Skeletal muscle tissue (tissue), 4 donors: ENCODE results near the gene MTG2. TPM values are rescaled to one million over a fixed set of nuclear protein-coding genes. Genes with fewer than 3 reads are reported as not detected.

Source experiments
- H3K27ac ChIP-seq: one replicate; pipeline ENCODE4 v1.7.0; 2013; ENCODE audit warnings: mild to moderate bottlenecking, low read depth, low read length, inconsistent platforms
- H3K27me3 ChIP-seq, 3 donors: one replicate each; pipeline ENCODE4 v1.7.0; 2013; ENCODE audit warnings: low read length in 3 of 3; ENCODE audit not compliant: control insufficient read depth in 3 of 3, insufficient read depth in 3 of 3
- H3K36me3 ChIP-seq, 3 donors: one replicate each; pipeline ENCODE4 v1.7.0; 2013; ENCODE audit warnings: low read length in 3 of 3; ENCODE audit not compliant: control insufficient read depth in 3 of 3, insufficient read depth in 3 of 3
- H3K4me1 ChIP-seq, 3 donors: one replicate each; pipeline ENCODE4 v1.7.0; 2013; ENCODE audit warnings: low read length in 3 of 3, mild to moderate bottlenecking in 3 of 3; ENCODE audit not compliant: control insufficient read depth in 3 of 3, insufficient read depth in 3 of 3
- H3K4me3 ChIP-seq, 3 donors: one replicate each; pipeline ENCODE4 v1.7.0; 2013; ENCODE audit warnings: low read length in 3 of 3
- H3K9ac ChIP-seq, 3 donors: one replicate each; pipeline ENCODE4 v1.7.0; 2013; ENCODE audit warnings: low read length in 3 of 3, mild to moderate bottlenecking in 3 of 3, moderate library complexity in 2 of 3, low read depth in 1 of 3
- H3K9me3 ChIP-seq, 3 donors: one replicate each; pipeline ENCODE4 v1.7.0; 2013; ENCODE audit warnings: low read length in 3 of 3; ENCODE audit not compliant: control insufficient read depth in 3 of 3
- total RNA-seq: library from RNA; depleted of rRNA; stranded (reverse); fragments of >200 nt; gene quantifications from one replicate; pipeline ENCODE4 v1.2.3, GENCODE V29; 2014
- donor health status: Osteomylitis.

The MTG2 gene
- total RNA-seq, 1 donor from 2014 or later, result 10.4 TPM

- H3K27me3 ChIP-seq, result peaks cover 50 to 67% (median 57%) of the 10 kb centered on the region in 3 donors
- no peaks in the 10 kb centered on the region for H3K36me3 ChIP-seq
- H3K9ac ChIP-seq, result no peak overlapping the region
- H3K9me3 ChIP-seq, result no peaks in the 10 kb centered on the region
- no peak overlapping the region for H3K4me3 ChIP-seq
- no peak overlapping the region for H3K27ac ChIP-seq
- peaks cover 0 to 9% (median 0%) of the 10 kb centered on the region in 3 donors for H3K4me1 ChIP-seq
Measured at GRCh38 chr20:62225026-62225425, 42.2 kb downstream of the MTG2 start.

GRCh38 chr20:62225820-62226635 lies 43.2 kb downstream of the MTG2 start:
- Histone ChIP-seq H3K9ac (no peak overlapping the region), H3K27me3 (peaks cover 44 to 61% (median 49%) of the 10 kb centered on the region in 3 donors), H3K36me3 (no peaks in the 10 kb centered on the region), H3K9me3 (no peaks in the 10 kb centered on the region), H3K4me3 (no peak overlapping the region), H3K4me1 (peaks cover 0 to under 1% (median 0%) of the 10 kb centered on the region in 3 donors), H3K27ac (no peak overlapping the region)

GRCh38 chr20:62226707-62227590 lies 44.1 kb downstream of the MTG2 start:
- Histone ChIP-seq H3K27me3 (peaks cover 36 to 52% (median 41%) of the 10 kb centered on the region in 3 donors), H3K27ac (no peak overlapping the region), H3K4me3 (no peak overlapping the region), H3K9ac (no peak overlapping the region), H3K36me3 (no peaks in the 10 kb centered on the region), H3K9me3 (no peaks in the 10 kb centered on the region), H3K4me1 (no peaks in the 10 kb centered on the region)

GRCh38 chr20:62227591-62227976 lies 44.8 kb downstream of the MTG2 start:
- H3K27me3 ChIP-seq, result peaks cover 30 to 45% (median 40%) of the 10 kb centered on the region in 3 donors
- no peaks in the 10 kb centered on the region for H3K4me1 ChIP-seq
- no peaks in the 10 kb centered on the region for H3K9me3 ChIP-seq
- no peaks in the 10 kb centered on the region for H3K36me3 ChIP-seq
- H3K9ac ChIP-seq, result no peak overlapping the region
- H3K27ac ChIP-seq, result no peak overlapping the region
- no peak overlapping the region for H3K4me3 ChIP-seq

- Histone ChIP-seq H3K4me1 (peaks cover 3 to 6% (median 3%) of the 10 kb centered on the region in 3 donors), H3K9me3 (no peaks in the 10 kb centered on the region), H3K9ac (no peak overlapping the region), H3K4me3 (no peak overlapping the region), H3K36me3 (no peaks in the 10 kb centered on the region), H3K27me3 (peaks cover 23 to 39% (median 34%) of the 10 kb centered on the region in 3 donors), H3K27ac (no peak overlapping the region)
Measured at GRCh38 chr20:62227977-62228958, 45.4 kb downstream of the MTG2 start.

GRCh38 chr20:62228982-62229545 lies 46.2 kb downstream of the MTG2 start:
- H3K4me3 ChIP-seq, result no peak overlapping the region
- H3K27me3 ChIP-seq, result peaks cover 16 to 36% (median 26%) of the 10 kb centered on the region in 3 donors
- H3K27ac ChIP-seq, result no peak overlapping the region
- peaks cover 8 to 11% (median 9%) of the 10 kb centered on the region in 3 donors for H3K4me1 ChIP-seq
- H3K9me3 ChIP-seq, result no peaks in the 10 kb centered on the region
- H3K36me3 ChIP-seq, result no peaks in the 10 kb centered on the region
- no peak overlapping the region for H3K9ac ChIP-seq

- Histone ChIP-seq H3K27ac (no peak overlapping the region), H3K4me1 (peaks cover 14 to 17% (median 15%) of the 10 kb centered on the region in 3 donors), H3K36me3 (no peaks in the 10 kb centered on the region), H3K27me3 (peaks cover 10 to 31% (median 20%) of the 10 kb centered on the region in 3 donors), H3K4me3 (no peak overlapping the region), H3K9me3 (no peaks in the 10 kb centered on the region), H3K9ac (no peak overlapping the region)
Measured at GRCh38 chr20:62229667-62230066, 46.8 kb downstream of the MTG2 start.

- Histone ChIP-seq H3K36me3 (no peaks in the 10 kb centered on the region), H3K9ac (no peak overlapping the region), H3K27ac (no peak overlapping the region), H3K27me3 (peaks cover 7 to 25% (median 16%) of the 10 kb centered on the region in 3 donors), H3K9me3 (no peaks in the 10 kb centered on the region), H3K4me1 (peaks cover 20 to 23% (median 21%) of the 10 kb centered on the region in 3 donors), H3K4me3 (no peak overlapping the region)
Measured at GRCh38 chr20:62230276-62230675, 47.4 kb downstream of the MTG2 start.

- H3K27me3 ChIP-seq, result peaks cover 5 to 24% (median 15%) of the 10 kb centered on the region in 3 donors
- no peak overlapping the region for H3K9ac ChIP-seq
- H3K9me3 ChIP-seq, result no peaks in the 10 kb centered on the region
- no peak overlapping the region for H3K4me3 ChIP-seq
- H3K27ac ChIP-seq, result no peak overlapping the region
- H3K4me1 ChIP-seq, result peaks cover 24 to 27% (median 25%) of the 10 kb centered on the region in 3 donors
- H3K36me3 ChIP-seq, result no peaks in the 10 kb centered on the region
Measured at GRCh38 chr20:62230696-62231095, 47.9 kb downstream of the MTG2 start.
